GOT3 (cell line): ENCODE data around the gene EXOC6B.
"Not testable (repeated sequence)": the region's sequence is repeated elsewhere in the genome, so short reads cannot be mapped to it uniquely, and the experiment has no call there.

Source experiments
- DNase-seq: peaks from one replicate; lab custom pipeline; 2025; ENCODE audit warnings: mixed read lengths; lab: John Stamatoyannopoulos, UW

EXOC6B gene

DNA sequence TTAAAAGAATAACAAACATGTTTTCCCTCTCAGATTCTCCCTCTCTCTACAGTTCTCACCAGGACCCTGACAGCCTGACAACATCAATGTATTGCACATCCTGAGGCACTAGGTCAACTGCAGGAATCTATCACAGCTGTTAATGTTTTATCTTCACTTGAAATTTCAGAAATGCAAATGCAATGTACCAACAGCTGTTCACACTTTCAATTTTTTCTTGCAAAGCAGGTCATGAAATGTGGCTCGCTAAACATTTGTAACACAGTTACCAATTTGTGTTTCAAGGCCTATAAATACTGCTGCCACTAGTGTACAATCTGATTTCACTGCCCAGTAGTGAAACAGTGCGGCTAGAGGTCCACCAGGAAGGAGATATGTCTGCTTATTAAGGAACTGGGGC, 147.8 kb downstream of the EXOC6B start:
- DNase-seq = no peak

DNA sequence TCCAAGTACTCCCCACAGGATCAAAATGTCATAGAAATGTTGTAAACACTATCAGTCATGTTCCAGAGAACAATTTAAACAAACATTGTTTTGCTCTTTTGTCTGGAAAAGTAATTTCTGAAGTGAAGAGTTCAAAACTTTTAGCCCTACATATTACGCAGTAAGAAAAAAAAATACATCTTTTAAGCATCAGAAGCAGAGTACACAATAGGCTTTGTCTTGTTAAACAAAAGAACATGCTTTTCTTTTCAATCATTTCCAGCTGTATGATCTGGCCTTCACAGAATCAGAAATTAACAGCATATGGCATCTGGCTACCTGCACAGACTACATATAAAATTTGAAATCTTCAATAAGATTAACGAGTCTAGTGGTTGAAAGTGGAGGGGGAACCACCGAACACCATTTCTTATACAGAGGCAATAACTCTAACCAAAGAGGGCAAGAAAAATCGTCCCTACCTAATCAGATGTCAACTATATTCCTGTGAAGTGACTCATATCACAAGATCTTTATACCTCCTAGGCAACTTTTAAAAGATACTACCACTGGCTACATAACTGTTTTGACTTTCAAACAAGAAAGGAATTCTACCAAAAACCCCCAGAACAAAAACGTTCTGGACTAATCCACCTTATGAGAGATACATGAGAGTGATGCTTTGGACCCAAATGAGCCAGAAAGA, 149.3 kb downstream of the EXOC6B start:
- no peak for DNase-seq

DNA sequence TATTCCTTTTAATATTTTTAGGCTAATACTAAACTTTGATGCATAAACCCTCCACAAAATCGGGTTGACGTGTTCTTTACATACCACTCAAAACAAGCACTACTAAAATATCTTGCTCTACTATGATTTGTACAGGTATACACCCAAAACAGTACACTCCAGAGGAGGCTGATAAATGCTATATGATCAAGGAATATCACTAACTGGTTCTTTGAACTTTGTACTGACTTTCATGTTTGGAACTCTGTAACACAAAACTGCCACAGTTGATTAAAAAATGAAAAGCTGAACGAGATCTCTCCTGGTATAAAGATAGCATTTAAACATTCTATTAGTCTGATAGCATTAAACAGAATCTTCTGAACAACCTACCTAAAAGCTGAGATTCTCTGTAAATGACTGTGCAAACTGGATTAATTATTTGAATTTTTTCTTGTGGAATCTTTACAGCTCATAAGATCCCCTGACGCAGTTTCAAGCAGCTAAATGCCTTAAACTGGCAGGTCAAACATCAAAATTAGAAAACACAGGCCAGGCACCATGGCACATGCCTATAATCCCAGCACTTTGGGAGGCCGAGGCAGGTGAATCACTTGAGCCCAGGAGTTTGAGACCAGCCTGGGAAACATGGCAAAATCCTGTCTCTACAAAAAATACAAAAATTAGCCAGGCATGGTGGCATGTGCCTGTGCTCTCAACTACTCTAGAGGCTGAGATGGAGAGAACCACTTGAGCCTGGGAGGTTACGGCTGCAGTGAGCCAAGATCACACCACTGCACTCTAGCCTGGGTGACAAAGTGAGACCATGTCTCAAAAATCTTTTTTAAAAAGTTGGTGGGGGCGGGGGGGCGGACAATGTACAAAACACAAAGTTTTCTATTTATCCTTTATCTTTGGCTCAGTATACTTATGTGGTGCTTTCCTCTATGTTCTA, 150.6 kb downstream of the EXOC6B start:
- no peak for DNase-seq

DNA sequence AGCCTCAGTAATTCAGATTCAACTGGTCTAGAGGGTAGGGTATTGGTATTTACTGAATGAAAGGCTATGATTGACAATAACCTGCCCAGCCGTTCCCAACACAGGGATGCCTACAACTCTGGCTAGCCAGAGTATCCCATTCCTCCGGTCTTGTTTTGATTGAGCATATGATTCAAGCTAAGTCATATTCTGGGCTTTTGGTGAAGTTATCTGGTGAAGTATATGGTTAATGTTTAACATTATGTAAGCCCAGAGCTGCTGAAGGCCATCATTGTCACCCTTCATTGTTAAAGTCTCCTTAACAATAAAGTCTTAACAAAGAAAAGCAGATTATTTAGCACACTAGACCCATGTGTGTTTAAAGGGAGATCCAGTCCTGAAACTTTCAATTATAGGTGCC, 152.6 kb downstream of the EXOC6B start:
- DNase-seq = no peak

DNA sequence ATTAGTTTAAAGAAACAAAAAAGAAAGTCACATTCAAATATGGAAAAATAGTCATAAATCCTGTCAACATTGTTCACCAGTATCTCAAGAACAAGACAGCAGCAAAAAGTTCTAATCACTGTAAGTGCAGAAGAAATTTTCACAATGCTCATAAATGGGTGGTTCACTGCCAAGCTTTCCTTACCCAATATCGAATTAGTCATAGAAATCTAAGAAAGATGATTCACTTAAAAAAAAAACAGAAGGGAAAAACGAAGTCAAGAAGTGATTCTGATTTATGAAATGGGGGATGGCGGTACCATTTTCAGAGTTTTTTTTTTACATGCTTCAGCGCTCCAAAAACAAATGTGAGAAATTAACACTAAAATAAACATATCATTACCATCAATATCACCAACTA, 156.7 kb downstream of the EXOC6B start:
- DNase-seq = no peak

DNA sequence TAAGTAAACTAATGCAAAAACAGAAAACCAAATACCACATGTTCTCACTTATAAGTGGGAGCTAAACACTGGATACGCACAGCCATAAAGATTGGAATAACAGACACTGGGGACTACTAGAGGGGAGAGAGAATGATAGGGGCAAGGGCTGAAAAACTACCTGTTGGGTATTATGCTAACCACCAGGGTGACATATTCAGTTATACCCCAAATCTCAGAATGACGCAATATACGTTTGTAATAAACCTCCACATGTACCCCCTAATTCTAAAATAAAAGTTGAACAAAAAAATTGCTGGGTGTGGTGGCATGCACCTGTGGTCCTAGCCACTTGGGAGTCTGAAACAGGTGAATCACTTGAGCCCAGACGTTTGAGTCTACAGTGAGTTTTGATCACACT, 157.2 kb downstream of the EXOC6B start:
- no peak for DNase-seq

DNA sequence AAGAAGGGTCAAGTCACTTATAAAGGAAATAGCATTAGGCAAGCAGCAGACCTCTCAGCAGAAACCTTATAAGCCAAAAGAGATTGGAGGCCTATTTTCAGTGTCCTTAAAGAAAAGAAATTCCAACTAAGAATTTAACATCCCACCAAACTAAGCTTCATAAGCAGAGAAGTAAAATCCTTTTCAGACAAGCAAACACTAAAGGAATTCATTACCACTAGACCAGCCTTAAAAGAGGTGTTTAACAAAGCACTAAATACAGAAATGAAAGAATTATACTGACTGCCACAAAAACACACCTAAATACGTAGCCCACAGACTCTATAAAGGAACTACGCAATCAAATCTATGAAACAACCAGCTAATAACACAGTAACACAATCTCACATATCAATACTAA, 160.4 kb downstream of the EXOC6B start:
- no peak for DNase-seq

DNA sequence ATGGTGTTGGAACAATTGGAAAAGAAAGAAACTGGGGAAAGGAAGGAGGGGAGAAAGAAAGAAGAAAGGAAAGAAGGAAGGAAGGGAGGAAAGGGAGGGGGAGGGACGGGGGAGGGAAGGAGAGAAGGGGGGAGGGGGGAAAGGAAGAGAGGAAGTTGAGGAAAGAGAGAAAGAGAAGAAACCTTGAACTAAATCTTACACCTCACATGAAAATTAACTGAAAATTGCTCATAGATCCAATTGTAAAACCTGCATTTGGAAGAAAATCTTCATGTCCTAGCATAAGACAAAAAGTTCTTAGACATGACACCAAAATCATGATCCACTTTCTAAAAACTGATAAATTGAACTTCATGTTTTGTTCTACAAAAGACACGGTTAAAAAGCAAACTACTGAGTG, 163.8 kb downstream of the EXOC6B start:
- DNase-seq = no peak

DNA sequence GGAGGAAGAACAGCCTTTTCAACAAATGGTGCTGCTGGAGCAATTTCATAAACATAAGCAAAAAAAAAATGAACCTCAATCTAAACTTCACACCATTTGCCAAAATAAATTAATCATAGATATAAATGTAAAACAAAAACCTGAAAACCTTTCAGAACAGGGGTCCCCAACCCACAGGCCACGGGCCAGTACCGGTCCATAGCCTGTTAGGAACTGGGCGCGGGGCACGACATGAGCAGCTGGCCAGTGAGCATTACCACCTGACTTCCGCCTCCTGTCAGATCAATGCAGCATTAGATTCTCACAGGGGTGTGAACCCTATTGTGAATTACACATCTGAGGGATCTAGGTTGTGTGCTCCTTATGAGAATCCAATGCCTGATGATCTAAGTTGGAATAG, 176.0 kb downstream of the EXOC6B start:
- no peak for DNase-seq

DNA sequence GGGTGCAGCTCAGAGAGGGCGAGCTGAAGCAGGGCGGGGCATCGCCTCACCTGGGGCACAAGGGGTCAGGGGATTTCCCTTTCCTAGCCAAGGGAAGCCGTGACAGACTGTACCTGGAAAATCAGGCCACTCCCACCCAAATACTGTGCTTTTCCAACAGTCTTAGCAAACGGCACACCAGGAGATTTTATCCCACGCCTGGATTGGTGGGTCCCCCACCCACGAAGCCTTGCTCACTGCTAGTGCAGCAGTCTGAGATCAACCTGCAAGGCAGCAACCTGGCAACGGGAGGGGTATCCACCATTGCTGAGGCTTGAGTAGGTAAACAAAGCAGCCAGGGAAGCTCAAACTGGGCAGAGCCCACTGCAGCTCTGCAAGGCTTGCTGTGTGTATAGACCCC, 184.6 kb downstream of the EXOC6B start:
- not testable (repeated sequence) for DNase-seq

DNA sequence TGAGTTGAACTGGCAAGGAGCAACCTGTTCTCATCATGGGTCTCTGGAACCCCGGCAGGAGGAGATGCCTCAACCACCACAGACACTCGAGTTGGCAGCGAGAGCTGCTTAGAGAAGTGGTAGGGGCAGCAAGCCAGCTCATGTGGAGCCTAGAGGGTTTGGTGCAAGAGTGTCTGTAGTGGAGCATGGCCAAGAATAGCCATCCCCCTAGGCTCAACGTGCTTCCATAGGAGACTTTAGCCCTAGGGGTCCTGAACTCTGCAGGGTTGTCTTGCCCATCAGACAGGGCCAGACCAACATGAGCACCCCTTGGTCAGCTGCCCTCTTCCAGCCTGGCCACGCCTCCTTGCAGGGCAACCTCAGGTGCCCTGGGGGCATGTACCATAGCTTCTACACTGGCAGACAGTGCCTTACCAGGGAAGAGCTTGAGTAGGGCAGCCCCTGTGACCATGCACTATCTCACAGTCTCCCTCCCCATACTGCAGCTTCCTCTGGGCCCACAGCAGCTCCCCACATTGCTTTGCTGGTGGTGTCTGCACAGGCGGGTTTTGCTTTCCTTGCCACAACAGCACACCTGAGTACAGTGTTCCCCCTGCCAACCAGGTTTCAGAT, 187.1 kb downstream of the EXOC6B start:
- DNase-seq = no peak

DNA sequence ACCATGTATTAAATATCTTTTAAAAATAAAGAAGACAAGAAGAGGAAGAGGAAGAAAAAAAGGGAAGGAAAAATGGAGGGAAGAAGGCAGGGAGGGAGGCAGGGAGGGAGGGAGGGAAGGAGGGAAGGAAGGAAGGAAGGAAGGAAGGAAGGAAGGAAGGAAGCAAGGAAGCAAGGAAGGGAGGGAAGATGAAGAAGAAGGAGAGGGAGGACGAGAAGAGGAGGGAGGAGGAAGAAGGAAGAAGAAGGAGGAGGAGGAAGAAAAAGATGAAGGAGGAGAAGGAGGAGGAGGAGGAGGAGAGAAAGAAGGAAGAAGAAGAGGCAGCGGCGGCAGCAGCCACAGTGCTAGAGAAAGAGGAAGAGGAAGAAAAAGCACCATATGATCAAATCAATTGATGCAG, 189.6 kb downstream of the EXOC6B start:
- DNase-seq = no peak

DNA sequence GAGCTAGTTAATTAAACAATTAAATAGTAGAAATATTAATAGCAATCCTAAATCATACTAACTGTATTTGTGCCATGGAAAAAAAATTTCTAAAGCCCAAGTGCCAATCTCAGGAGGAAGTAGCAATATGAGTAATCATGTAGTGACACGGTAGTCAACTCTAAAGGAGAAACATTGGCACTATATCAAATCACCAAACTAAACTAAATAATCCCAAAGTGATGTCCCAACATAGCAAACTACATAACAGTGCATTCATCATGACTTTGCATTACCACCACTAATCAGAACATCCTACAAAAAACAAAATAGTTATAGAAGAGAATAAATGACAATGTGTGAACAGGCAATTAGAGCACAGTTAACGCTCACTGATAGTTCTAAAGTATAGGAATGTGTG, 195.1 kb downstream of the EXOC6B start:
- no peak for DNase-seq

DNA sequence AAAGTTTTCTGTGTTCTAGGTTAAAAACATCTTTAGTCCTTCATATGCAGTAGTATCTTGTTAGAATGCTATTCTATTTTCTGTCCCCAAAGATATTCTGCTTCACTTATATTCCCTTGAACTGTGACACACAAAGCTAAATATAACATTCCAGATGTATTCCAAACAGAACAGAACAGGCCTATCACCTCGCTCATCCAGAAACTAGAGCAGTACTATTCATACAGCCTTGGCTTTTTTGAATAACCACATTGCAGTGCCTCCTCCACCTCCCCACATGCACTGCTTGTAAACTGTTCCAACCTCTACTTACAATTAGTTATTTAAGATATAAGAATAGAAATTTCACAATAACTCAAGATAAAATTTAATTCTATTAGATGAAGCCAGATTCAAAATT, 196.8 kb downstream of the EXOC6B start:
- DNase-seq = no peak

DNA sequence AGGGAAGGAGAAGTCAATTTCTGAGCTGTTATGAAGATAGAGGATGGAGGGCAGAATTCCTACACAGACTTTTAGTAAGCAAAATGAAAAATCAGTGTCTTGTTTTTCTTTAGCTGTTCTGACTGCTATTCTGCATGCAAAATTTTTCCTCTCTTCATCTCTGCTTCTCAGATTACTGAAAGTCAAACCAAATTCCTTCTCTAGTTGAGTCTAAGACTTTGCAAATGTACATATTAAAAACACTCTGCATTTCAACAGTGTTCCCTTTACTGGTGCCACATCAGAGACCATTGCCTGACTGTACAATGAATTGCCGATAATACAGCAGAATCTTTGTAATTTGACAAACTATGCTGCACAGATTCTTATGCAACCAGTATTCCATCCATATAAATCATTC, 198.8 kb downstream of the EXOC6B start:
- no peak for DNase-seq

DNA sequence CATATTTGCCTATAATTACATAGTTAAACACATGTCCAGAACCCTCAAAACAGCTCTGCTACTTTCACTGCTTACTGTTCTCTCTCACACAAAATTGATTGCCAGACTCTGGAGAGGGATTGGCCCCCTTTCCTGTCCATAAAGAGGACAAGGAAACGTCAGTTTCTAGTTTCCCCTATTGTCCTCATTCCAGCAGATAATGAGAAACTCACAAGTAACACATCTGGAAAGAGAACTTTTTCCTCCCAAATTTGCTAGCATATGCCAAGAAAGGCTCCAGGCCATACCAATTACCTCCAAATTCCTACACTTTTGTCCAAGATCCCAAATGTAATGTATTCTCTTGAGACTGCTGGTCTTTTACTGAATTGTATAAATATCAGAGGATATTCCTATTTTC, 200.5 kb downstream of the EXOC6B start:
- DNase-seq = no peak

DNA sequence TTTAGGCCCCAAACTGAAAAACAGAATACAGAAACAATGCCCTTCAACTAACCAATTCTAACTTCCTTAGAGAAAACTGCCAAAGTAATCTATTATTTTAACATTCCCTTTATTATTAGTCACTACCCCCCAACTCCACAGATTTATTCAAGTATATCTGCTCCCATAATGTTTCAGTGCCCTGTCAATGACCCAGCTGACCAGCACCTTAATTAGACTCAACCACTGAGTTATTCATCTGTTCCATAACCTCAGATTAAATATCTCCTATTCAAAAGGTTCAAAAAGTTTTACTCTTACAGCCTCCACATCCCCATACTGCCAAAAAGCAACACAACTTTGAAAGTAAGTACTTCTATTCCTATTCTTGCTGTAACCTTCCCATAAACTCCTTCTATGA, 202.4 kb downstream of the EXOC6B start:
- DNase-seq = no peak

DNA sequence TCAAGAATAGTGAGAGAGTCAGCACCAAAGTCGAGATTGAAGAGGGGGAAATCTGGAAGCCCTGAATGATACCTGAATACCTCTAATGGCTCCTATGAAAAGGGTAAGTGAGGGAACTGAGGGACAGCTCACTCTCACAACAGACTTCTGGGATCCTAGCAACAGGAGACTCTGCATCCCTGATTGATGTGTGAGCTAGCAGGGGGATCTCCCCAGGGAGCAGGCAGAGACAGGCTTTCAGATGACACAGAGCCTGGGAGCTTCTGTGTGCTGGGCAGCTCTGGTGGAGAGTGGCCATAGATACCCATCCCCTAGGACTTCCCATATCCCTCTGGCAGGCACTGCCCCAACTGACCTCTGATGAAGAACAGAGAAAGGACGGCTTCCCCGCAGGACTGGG, 206.2 kb downstream of the EXOC6B start:
- no peak for DNase-seq

DNA sequence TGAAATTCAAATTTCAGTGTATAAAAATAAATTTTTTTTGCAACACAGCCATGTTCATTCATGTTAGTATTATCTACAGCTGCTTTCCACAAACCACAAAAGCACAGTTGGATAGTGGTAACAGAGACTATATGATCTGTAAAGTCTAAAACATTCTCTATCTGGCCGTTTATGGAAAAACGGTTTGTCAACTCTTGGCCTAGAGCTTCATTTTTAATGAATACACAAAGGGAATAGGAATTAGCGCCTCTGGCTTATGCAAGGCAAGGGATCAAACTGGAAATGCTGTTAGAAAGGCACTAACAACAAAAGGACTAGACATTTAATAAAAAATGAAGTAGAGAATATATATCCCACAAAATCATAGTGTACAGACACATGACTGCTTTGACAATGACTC, 211.9 kb downstream of the EXOC6B start:
- no peak for DNase-seq

DNA sequence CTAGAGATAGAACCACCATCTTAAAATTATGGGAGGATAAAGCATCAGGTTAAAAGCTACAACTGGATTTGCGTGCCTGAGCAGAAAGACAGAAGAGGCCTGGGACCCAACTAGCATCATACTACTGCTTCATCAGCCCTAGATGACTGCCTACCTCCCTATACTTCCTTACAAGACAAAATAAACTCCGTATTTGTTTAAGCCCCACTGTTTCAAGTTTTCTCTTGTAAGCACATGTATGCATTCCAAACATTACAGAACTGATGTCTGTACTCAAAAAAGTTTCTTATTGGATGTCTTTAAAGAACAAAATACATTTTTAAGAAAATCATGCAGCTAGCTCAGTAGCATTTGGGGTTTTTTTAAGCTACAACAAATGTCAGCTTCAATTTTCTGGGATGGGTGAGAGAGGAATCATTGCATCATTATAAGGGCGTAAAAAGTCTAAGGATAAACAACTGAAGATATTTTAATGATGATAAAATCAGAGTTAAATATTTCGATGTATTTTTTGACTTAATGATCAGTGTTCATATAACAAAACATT, 213.1 kb downstream of the EXOC6B start:
- DNase-seq = no peak

DNA sequence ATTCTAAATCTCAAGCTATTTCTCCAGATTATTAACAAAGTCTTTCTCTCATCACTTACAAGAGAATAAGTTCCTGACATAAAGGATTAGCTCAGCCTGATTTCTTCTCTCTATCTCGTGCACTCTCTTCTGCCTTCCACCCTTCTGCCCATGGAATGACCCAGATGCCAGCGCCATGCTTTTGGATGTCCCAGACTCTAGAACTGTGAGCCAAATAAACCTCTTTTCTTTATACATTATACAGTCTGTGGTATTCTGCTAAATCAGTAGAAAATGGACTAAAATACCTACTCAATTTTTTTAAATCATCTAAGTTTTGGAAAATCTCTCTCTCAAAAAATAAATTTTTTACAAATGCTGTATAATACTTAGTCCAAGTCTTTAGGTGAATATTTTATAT, 218.6 kb downstream of the EXOC6B start:
- no peak for DNase-seq

DNA sequence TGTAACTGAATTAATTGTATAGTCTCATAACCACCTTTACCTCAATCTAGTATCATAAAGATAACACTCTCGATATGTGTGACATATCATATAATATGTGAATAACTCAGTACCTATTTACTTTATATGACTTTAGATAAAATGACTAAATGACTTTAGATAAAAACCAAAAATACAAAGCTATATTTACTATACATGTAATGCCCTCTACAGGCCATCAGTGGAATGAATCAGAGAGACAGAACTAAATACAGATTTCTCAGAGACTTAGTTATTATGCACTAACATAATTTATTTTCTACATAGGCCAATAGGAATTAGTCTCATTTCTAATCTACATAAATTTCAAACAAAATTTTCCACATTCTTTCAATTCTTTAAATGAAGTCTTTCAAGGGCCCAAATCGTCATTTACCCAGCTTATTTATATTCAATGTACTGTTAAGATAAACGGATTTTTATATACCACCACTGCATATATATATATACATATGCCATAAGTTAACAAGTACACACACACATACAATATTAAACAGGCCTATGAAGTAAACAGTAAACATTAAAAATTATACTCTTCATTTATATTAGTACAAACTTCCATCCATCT, 219.9 kb downstream of the EXOC6B start:
- DNase-seq = no peak
